GM18858 (cell line): ENCODE measurements around the gene MINK1.
"Not testable (repeated sequence)": the region's sequence is repeated elsewhere in the genome, so short reads cannot be mapped to it uniquely, and the experiment has no call there.

Experiments
- ATAC-seq: cut with Tn5 transposase; IDR thresholded peaks from one replicate; pipeline ENCODE4 v1.9.1; 2021; ENCODE audit not compliant: unreplicated experiment

The MINK1 gene

DNA sequence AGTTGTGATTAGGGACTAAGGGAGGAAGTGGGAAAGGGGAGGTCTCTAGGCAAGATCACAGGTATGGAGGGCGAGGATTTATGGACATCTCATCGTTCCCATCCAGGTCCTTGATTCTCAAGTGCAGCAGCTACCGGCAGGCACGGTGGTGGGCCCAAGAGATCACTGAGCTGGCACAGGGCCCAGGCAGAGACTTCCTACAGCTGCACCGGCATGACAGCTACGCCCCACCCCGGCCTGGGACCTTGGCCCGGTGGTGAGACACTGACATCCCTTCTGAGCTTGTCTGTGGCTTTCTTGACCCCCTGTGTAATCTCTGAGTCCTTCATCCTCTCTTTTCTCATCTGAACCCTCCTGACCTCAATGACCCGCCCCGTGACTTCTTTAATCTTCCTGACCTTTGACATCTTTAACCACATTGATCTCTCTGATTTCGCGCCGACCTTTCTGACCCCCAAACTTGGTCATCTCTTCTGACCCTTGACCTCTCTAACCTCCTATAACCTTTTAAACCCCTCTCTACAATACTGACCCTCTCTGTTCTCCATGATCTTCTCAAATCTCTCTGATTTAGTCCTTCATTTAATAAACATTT lies 22.3 kb upstream of the MINK1 start:
- no peak for ATAC-seq

DNA sequence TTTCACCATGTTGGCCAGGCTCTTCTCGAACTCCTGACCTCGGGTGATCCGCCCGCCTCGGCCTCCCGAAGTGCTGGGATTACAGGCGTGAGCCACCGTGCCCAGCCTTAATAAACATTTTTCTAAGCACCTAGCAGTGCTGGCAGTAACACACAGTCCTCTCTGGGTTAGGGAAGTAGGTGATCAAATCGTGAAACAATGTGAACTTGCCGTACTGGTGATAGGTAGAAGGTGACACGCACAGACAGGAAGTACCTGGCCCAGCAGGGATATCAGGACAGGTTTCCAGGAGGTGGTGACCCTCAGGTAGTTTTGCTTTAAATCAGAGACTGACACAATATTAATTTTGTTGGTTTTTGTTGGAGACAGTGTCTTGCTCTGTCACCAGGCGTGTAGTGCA lies 21.7 kb upstream of the MINK1 start:
- no peak for ATAC-seq

DNA sequence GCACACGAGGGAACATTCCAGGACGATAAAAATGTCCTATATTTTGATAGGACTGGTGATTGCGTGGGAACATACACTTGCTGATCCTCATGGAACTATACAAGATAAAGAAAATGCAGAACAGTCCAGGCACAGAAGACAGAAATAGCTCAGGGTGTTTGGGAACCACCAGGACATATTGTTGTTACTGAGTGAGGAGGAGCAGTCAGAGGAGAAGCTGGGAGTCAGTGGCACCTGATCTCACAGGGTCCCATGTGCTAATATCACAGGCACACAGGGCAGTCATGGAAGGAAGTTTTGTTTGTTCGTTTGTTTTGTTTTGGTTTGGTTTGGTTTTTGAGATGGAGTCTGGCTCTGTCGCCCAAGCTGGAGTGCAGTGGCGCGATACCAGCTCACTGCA lies 20.4 kb upstream of the MINK1 start:
- no peak for ATAC-seq

DNA sequence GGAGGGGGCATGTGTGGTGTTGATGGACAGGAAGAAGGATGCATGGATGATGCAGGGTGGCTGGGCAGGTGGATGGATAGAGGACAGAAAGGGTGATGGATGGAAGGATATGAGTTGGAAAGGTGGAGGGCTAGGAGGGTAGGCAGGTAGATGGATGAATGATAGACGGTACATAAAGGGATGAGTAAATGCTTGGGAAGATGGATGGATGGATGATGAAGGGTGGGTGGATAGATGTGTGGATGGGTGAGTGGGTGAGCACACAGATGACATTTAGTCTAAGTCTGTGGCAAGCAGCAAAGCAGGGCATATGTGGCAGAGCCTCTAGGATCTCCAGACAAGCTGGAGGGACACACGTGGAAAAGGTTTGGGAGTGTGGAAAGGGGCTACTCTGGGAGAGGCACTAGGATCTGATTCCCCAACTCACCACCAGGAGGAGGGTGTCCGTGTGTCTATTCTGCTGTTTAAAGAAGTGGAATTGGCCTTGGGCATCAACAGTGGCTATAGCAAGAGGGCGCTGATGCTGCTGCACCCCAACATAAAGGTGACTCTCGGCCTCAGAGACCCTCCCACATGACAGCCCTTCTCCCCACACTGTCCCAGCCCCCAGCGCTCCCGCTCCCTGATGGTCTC lies 18.0 kb upstream of the MINK1 start:
- ATAC-seq: no peak

DNA sequence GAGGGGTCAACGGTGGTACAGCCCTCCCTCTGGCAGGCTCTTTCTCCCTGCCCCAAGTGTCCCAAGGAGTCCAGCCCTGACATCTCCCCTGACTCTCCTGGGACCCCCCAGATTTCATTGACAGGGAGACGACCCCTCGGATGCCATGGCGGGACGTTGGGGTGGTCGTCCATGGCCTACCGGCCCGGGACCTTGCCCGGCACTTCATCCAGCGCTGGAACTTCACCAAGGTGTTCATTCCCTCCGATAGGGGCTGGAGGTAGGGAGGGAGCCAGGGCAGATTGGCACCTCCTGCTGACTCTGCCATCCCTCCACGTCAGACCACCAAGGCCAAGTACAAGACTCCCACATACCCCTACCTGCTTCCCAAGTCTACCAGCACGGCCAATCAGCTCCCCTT lies 16.3 kb upstream of the MINK1 start:
- no peak for ATAC-seq

DNA sequence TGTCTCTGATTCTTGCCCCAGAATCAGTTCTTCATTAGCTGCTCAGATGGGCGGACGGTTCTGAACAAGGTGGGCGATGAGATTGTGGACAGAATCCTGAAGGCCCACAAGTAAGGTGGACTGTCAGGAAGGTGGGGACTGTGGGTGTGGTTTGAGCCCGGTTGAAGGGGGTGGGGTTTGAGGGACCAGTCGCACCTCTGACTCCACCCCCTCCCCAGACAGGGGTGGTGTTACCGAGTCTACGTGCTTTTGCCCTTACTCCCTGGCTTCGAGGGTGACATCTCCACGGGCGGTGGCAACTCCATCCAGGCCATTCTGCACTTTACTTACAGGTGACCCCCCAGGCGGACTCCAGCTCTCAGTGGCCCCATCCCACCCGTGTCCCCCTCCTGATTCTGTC lies 14.9 kb upstream of the MINK1 start:
- no peak for ATAC-seq

DNA sequence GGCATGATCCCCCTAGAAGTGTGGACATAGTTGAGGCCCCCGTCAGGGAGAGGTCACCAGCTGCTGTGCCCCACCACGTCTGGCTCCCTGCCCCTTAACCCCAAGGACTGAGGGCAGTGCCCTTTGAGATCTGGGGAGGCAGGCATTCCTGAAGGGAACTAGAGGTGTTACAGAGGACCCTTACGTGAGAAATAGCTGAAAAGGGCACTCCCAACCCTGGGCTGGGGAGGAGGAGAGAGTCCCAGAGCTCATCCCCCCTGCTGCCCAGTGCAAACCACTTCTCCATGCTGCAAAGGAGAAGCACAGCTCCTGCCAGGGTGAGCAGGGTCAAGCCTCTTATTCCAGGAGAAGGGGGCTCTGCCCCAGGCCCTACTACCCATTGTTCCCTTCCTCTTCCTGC lies 10.3 kb upstream of the MINK1 start:
- ATAC-seq: no peak

DNA sequence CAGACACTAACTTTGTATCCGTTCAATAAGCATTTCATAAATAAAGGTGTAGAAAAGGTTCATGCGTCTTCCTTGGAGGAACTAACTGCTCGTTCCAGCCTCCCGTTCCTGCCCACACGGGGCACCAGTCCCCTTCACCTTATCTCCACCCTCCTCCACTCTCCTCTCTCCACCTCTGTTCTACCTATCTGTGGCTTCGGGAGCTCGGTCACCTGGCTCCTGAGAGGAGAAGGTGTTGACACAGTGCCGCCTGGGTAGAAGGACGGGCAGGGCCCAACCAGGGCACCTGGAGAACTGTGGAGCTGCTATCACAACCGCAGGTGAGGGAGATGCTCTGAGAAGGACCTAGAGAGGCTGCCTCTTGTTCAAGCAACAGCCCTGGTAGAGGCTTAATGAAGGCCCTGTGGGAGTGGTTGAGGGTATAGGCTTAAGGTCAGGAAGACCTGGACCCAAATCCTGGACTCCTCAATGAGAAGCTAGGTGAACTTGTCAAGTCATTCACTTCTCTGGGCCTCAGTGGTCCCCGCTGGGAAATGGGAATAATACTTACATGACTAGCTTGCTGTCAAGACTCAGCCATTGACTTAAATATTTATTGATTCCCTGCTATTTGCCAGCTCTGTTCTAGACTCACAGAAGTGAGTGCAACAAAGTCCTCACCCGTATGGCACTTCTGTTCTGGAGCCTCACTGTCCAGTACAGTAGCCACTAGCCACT lies 9.6 kb upstream of the MINK1 start:
- ATAC-seq: no peak

DNA sequence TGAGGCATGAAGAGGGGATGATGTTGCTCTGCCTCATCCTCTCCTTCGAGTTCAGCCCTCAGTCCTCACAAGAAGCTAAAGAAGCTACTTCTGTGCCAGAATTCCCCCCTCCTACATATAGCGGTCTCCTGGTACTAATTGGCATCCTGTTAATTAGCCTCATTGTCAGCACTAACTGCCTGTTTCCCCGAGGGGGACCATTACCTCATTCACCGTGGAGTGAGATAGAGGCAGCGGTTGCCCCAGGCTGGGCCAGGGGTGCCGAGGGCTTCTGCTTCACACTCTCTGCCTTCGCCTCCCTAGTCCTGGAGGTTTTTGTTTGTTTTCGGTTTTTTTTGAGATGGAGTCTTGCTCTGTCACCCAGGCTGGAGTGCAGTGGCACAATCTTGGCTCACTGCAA lies 5.7 kb upstream of the MINK1 start:
- ATAC-seq: no peak

DNA sequence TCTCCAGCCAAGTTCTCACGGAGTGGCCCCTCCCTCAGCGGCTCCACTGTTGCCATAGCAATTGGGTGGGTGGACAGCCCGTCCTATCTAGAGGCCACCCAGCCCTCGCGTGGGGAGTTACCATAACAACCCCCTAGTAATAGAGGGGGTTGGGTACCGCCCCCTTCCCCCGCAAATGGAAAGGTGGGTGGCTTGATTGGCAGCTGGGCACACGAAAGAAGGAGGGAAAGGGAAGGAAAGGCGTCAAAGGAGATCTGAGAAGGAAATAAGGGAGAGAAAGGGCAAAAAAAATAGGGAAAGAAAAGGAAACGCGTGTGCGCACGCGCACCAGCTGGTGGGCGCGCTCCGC lies 337 bp upstream of the MINK1 start:
- not testable (repeated sequence) for ATAC-seq

DNA sequence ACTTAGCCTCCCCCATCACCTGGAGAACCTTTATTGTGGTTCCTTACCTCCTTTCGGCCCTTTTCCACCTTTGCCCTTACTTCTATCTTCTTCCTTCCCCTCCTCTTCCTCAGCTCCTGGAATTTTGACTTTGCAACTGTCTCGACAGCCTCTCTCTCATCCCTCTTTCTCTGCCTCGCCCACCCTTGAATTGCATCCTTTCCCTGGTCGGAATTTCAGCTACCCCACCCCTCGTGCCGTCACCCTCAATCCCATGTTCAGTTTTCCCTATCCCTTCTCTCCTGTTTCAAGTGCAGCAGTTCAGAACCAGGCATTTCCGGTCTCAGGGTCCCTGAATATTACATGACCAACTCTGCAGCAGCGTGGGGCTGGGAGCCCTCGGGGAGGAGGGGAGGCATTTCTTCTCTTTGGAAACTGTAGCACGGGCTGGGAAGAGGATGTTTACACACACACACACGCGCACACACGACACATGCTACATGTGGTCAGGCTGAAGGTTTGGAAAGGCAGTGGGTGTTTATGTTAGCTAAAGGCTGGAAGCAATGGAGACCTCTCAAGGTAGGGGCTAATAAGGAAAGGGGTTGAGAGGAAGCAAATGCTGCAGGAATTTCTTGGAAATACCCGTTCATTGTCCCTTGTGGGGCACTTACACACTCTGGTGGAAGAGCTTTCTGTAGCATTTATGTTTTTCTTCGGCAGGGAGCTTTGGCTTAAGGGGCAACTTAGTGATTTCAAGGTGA lies 971 bp downstream of the MINK1 start:
- ATAC-seq: no peak

DNA sequence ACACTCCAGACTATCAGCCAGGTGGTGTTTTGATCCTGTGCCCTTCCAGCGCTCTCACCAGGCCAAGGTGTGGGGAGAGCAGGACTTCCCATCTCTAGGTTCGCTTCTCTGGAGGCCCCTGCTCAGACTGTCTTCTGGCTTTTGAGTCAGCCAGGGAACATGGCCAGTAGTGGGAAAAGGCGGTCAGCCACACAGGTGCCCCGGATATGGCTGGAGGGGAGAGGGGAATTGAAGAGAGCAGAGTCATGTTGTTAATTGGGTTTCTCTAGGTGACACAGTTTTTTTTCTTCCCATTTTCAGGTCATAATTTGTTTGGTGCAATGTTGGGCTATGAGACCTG lies 1.5 kb downstream of the MINK1 start:
- ATAC-seq: no peak

DNA sequence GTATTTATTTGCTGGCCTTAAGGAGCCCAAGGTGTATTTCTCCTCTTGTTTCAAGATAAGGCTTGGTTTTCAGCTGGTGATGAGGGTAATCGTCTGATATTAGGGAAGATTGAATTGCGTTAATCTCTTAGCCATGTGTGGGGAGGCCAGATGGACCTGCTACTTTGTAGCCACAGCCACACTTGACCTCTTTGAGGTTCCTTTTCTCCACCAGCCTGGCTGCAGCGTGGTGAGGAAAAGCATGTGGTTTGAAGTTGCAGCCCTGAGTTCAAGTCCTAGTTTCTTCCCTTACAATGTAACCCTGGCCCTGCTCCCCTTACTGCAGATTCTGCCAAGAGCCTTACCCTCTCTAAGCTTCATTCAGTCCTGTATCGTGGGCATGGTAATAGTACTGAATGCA lies 3.1 kb downstream of the MINK1 start:
- ATAC-seq: no peak

DNA sequence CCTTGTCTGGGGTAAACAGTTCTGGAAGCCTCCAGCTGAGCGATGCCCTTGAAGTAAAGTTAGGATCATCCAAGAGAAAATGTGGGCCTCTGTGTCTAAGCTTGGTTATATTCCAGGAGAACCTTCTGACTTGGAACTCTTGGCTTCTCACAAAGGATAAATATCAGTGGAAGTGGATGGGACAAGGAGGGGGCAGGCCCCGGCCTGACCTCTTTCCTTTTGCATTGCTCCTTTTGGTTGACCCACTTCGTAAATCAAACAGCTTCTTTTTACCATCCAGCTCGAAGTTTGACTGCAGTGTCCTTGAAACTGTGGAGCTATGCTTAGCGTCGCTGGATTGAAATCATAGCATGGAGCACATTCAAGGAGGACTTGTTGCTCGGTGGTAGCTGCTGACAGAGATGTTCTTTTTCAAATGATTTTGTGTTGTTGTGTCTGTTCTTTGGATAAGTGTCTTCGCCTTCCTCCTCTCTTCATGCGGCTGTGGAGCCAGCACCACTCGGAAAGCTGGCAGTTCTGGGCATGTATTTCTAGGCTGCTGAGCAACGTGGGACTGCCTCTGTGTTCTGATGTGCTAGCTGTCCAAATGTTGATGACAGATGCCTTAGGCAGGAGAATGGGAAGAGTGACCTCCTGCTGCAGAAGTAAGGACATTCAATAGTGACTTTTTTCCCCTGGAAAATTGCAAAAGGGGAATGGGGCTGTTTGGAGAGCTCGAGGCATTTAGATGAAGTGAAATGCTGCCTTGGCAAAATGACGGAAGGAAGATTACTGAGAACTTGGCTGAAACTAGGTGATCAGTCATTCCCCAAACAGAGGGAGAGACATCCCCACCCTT lies 4.5 kb downstream of the MINK1 start:
- ATAC-seq: no peak

DNA sequence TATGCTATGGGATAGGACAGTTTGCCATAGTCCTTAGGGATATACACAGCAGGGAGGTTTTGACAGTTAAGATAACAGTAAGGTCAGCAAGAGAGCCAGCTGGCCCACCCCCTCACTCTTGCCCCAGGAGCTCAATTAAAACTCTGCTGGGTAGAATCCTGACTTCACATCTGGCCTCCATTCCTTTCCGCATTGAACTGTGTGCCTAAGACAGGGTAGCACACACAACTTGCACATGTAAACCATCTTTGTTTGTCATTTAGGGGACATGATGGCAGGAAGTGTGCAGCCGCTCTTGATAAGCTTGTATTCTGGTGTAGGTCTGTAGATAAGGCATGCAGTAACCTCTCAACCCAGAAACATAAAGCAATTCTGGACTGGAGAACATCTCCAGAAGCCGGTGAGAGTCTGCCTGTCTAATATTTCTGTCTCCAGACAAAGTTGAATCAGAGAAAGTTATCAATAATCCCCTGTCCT lies 5.2 kb downstream of the MINK1 start:
- ATAC-seq: no peak

DNA sequence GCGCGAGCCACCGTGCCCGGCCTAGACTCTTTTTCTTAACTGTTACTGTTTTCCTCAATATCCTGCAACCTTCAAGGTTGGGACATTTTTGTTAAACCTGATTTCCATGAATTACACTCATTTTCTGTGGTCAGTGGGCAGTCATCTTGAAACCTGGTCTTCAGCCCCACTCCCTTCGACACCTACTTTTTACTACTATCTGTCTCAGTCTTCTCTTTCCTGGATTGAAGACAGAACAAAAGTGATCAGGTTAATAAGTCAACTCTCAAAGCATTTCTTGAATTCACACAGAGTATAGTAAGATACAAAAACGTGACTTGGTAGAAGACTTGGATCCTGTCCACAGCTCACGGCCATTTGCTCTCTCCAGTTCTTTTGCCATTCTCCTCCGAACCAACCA lies 6.1 kb downstream of the MINK1 start:
- no peak for ATAC-seq

DNA sequence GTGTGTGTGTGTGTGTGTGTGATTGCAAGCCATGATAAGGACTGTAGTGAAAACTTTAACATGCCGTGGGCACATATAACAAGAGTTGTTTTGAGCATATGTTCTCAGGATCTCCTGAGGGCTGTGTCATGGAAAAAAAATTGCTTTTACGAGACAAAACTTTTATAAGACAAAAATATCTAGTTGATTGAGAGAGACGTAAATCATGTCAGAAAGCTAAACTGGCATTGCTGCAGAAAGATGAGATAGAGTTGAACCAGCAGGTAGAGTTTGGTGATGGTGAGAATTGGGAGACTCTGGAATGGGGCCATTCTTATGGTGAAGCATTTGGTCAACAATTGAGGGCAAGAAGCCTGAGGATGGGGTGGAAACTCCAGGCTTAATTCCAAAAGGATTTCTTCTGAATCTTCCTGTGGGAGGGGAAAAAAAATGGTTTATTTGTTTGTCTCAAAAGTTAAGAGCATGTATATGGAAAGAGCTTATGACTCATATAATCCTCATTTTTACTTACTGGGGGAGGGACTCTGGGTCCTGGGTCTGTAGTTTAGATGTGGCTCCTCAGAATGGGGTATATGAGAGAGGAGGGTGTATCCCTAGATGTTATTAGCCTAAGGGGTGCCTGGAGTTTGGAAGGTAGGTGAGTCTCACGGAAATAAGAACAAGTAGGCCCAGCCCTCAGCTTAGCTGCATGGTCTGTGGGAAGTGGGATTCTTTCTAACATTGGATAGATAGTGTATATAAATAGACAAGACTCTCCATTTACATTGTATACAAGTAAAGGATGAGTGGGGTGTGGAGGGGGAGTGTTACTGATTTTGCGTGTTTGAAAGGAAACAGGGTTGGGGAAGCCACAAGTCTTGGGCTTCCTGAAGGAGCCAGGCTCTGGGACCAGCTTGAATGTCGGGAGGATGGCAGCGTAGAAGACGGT lies 7.1 kb downstream of the MINK1 start:
- no peak for ATAC-seq

DNA sequence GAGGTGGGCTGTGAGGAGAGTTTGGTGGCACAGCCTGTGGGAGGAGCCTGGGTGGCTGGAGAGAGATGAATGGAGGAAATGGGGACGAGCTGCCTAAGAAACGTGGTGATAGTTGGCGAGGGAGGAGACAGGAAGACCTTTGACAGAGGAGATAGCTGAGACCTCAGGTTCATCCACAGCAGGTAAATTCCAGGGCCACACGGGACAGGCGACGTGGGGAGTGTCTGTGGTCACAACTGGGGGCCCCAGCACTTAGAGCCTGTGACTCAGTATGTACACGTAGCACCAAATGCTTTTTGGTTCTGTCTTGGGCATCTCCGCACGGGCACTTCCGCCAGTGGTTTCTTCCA lies 7.7 kb downstream of the MINK1 start:
- ATAC-seq: no peak

DNA sequence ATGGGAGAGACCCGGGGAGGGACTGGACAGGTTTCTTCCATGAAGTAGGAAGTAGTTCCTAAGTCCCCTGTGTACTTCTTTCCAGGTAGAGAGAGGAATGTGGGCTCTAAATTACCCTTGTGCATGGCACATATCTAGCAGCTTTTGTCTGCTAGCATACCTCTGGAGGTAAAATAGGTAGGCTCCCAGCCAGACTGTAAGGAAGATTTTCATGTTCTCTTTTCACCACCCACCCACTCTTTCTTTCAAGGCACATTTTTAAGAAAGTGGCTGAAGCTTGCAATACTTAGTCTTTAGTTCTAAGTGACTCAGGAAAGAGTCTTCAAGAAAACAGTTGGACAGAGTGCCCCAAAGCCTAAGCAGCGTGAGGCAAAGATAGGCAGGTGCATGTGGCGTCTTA lies 9.2 kb downstream of the MINK1 start:
- no peak for ATAC-seq

DNA sequence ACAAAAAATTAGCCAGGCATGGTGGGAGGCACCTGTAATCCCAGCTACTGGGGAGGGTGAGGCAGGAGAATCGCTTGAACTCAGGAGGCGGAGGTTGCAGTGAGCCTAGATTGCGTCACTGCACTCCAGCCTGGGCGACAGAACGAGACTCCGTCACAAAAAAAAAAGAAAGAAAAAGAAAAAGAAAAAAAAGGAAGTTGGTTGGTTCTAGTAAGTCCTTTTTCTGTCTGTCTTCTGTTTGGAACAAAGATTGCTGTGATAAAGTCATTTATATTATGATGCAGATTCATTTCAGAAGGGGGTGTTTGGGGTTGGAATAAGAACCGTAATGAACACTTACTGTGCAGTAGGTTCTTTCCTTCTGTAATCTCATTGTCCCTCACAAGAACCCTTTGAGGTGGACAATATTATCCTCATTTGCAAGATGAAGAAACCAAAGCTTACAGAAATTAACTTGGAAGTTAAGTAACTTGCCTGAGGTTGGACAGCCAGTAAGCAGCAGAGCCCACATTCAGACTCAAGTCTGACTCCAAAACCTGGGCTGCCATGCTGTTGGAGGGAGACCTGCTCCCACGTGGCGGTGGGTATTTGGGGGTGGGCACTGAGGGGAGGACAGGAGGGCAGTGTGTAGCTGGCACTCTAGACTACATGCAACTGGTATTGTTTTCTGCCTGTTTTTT lies 10.3 kb downstream of the MINK1 start:
- ATAC-seq: no peak
